Hepatocyte (in vitro differentiated cells): ENCODE measurements around the gene PDZRN4. TPM values are rescaled to one million over a fixed set of nuclear protein-coding genes. Genes with fewer than 3 reads are reported as not detected.

Experiments used
- DNase-seq: peaks from one replicate; pipeline ENCODE4 v3.0.0-alpha.2; 2016; ENCODE audit warnings: low spot score
- H2AFZ ChIP-seq: fragments of 200-600 bp; sonication (generic); 2 replicates; pipeline ENCODE4 v1.6.0; 2016; ENCODE audit warnings: antibody characterized with exemption, mild to moderate bottlenecking
- H3K27ac ChIP-seq: fragments of 200-600 bp; sonication (generic); 2 replicates; pipeline ENCODE4 v1.5.1; 2016; ENCODE audit warnings: mild to moderate bottlenecking
- H3K27me3 ChIP-seq: fragments of 200-600 bp; sonication (generic); 2 replicates; pipeline ENCODE4 v1.6.1; 2016
- H3K36me3 ChIP-seq: fragments of 200-600 bp; sonication (generic); replicated peaks from 2 replicates; pipeline ENCODE4 v1.5.1; 2016; ENCODE audit warnings: low read depth; ENCODE audit not compliant: insufficient read depth
- H3K4me1 ChIP-seq: fragments of 200-600 bp; sonication (generic); 2 replicates; pipeline ENCODE4 v1.5.1; 2016; ENCODE audit warnings: mild to moderate bottlenecking, moderate library complexity; ENCODE audit not compliant: insufficient read depth
- H3K4me2 ChIP-seq: fragments of 200-600 bp; sonication (generic); 2 replicates; pipeline ENCODE4 v1.6.0; 2016
- H3K4me3 ChIP-seq: fragments of 200-600 bp; sonication (generic); 2 replicates; pipeline ENCODE4 v1.5.1; 2016; ENCODE audit warnings: mild to moderate bottlenecking
- H3K79me2 ChIP-seq: fragments of 200-600 bp; sonication (generic); 2 replicates; pipeline ENCODE4 v1.6.0; 2017; ENCODE audit warnings: mild to moderate bottlenecking
- H3K9me2 ChIP-seq: fragments of 200-600 bp; sonication (generic); replicated peaks from 2 replicates; pipeline ENCODE4 v1.6.0; 2017; ENCODE audit warnings: mild to moderate bottlenecking; ENCODE audit not compliant: insufficient read depth
- H3K9me3 ChIP-seq: fragments of 200-600 bp; sonication (generic); 2 replicates; pipeline ENCODE4 v1.5.1; 2016; ENCODE audit warnings: low read depth, mild to moderate bottlenecking
- H4K20me1 ChIP-seq: fragments of 200-600 bp; sonication (generic); 2 replicates; pipeline ENCODE4 v1.6.0; 2016; ENCODE audit warnings: mild to moderate bottlenecking; ENCODE audit not compliant: insufficient read depth, poor library complexity, severe bottlenecking
- EZH2 ChIP-seq: fragments of 200-600 bp; sonication (generic); IDR thresholded peaks from 2 replicates; pipeline ENCODE4 v1.6.1; 2016; ENCODE audit warnings: antibody characterized with exemption, mild to moderate bottlenecking, borderline replicate concordance
- EZH2phosphoT487 ChIP-seq: fragments of 200-600 bp; sonication (generic); IDR thresholded peaks from one replicate; pipeline ENCODE4 v1.6.1; 2018; ENCODE audit warnings: antibody characterized with exemption, mild to moderate bottlenecking, low read depth, moderate library complexity; ENCODE audit not compliant: unreplicated experiment, severe bottlenecking
- WGBS: methylation state at CpG from one replicate; pipeline ENCODE4 v1.1.6; 2016; ENCODE audit warnings: low lambda C conversion rate; ENCODE audit errors: missing lambda C conversion rate; 5-methylcytosine and 5-hydroxymethylcytosine counted together
- polyA plus RNA-seq: library from polyadenylated mRNA; unstranded; fragments of >200 nt; fragmentation: Nextera tagmentation; extraction: Ambion mirVana; gene quantifications from 2 replicates; pipeline ENCODE4 v1.2.1, GENCODE V29; 2016
- total RNA-seq: library from RNA; depleted of rRNA; stranded (reverse); fragments of >200 nt; gene quantifications from 2 replicates; pipeline ENCODE4 v1.2.3, GENCODE V29; 2014
- TF ChIP-seq, protein P1 (sequence below): fragments of 200-600 bp; sonication (generic); IDR thresholded peaks from 2 replicates; pipeline ENCODE4 v1.5.1; 2016; ENCODE audit warnings: antibody characterized with exemption, mild to moderate bottlenecking; ENCODE audit not compliant: poor library complexity

The PDZRN4 gene
- total and polyA plus RNA-seq, 2 experiments from 2014 or later: 2.2 to 2.3 TPM

DNA sequence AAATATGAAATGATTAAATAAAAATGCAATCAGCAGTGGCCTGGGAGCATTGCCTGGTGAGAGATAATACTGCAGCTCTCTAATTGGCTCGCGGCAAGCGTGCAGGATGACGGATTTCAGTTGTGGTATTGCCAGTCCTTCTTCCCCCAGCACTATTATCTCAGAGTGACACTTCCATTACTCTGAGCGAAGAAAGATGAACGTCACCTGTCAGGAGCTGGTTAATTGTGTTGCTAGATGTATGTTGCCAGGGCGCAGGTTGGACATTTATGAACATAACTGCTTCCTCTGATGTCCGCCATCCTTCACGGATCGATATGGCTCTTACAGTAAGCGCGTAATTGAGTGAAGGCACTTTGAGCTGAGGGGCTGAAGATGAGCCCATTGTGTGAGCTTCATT is 374.9 kb downstream of the PDZRN4 start:
- Histone ChIP-seq H3K27me3 (no peaks in the 10 kb centered on the region), H3K36me3 (no peaks in the 10 kb centered on the region), H3K9me3 (no peaks in the 10 kb centered on the region), H2AFZ (no peak overlapping the region), H3K9me2 (no peaks in the 10 kb centered on the region), H3K4me3 (no peak overlapping the region), H4K20me1 (no peaks in the 10 kb centered on the region), H3K4me2 (no peak overlapping the region), H3K4me1 (no peaks in the 10 kb centered on the region), H3K79me2 (no peaks in the 10 kb centered on the region), H3K27ac (no peak overlapping the region)
- WGBS: 98% methylated on average over 12 of the region's 12 CpGs
- no peak for DNase-seq
- TF ChIP-seq EZH2phosphoT487 (no peak), EZH2 (no peak)
- TF ChIP-seq, protein P1, sequence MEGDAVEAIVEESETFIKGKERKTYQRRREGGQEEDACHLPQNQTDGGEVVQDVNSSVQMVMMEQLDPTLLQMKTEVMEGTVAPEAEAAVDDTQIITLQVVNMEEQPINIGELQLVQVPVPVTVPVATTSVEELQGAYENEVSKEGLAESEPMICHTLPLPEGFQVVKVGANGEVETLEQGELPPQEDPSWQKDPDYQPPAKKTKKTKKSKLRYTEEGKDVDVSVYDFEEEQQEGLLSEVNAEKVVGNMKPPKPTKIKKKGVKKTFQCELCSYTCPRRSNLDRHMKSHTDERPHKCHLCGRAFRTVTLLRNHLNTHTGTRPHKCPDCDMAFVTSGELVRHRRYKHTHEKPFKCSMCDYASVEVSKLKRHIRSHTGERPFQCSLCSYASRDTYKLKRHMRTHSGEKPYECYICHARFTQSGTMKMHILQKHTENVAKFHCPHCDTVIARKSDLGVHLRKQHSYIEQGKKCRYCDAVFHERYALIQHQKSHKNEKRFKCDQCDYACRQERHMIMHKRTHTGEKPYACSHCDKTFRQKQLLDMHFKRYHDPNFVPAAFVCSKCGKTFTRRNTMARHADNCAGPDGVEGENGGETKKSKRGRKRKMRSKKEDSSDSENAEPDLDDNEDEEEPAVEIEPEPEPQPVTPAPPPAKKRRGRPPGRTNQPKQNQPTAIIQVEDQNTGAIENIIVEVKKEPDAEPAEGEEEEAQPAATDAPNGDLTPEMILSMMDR: no peak

DNA sequence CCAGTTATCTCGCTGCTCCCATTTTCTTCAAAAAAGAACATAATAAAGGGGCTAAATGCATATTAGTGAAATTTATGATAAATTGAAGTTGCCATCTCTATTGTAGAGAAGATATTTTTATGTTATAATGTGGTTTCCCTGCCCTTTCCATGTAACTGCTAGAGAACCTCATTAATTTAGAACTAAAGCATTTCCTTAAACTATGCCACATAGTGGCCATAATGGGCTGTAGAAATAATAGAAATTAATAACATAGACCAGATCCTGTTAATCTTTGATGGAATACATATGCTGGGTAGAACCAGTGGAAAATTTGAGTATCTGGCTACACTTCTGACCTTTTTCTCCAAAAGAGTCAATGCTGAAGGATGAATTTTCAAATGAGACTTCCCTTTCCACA is 376.7 kb downstream of the PDZRN4 start:
- Histone ChIP-seq H3K9me2 (no peaks in the 10 kb centered on the region), H3K9me3 (no peaks in the 10 kb centered on the region), H3K4me1 (no peaks in the 10 kb centered on the region), H3K4me2 (no peak overlapping the region), H3K4me3 (no peak overlapping the region), H3K27ac (no peak overlapping the region), H3K27me3 (no peaks in the 10 kb centered on the region), H3K79me2 (no peaks in the 10 kb centered on the region), H3K36me3 (no peaks in the 10 kb centered on the region), H4K20me1 (no peaks in the 10 kb centered on the region), H2AFZ (no peak overlapping the region)
- WGBS: 93% methylated on average over 1 of the region's 1 CpG
- TF ChIP-seq EZH2phosphoT487 (no peak), EZH2 (no peak)
- TF ChIP-seq, protein P1: no peak
- no peak for DNase-seq

DNA sequence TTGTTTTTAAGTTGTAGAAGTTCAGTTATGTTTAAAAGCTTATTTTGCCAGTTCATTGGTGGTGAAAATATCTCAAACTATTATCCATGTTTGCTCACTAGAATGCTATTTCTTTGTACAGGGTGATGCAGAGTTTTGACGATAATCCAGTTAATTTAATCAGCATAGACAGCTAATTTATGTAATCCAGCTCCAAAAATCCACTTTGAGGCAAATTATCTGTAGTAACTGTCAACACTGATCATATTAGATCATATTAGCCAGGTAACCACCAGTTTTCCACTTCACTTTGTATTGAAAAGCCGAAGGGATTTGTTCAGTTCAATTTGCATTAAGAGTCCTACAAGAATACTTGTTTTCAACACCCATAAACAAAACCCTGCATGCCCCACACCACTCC is 378.6 kb downstream of the PDZRN4 start:
- no peak for TF ChIP-seq EZH2phosphoT487
- TF ChIP-seq, protein P1: no peak
- TF ChIP-seq EZH2: no peak
- Histone ChIP-seq H3K27ac (no peak overlapping the region), H3K4me2 (no peak overlapping the region)

DNA sequence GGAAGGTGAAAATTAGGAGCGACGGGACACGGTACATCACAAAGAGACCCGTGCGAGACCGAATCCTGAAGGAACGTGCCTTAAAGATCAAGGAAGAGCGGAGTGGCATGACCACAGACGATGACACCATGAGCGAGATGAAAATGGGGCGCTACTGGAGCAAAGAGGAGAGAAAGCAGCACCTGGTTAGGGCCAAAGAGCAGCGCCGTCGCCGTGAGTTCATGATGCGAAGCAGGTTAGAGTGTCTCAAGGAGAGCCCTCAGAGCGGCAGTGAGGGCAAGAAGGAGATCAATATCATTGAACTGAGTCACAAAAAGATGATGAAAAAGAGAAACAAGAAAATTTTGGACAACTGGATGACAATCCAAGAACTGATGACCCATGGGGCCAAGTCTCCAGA is 385.3 kb downstream of the PDZRN4 start:
- Histone ChIP-seq H3K4me2 (no peak overlapping the region), H3K9me2 (no peaks in the 10 kb centered on the region), H3K4me3 (no peak overlapping the region), H2AFZ (no peak overlapping the region), H3K79me2 (no peaks in the 10 kb centered on the region), H4K20me1 (no peaks in the 10 kb centered on the region), H3K36me3 (no peaks in the 10 kb centered on the region), H3K9me3 (no peaks in the 10 kb centered on the region), H3K27ac (no peak overlapping the region), H3K4me1 (no peaks in the 10 kb centered on the region), H3K27me3 (no peaks in the 10 kb centered on the region)
- no peak for DNase-seq
- no peak for TF ChIP-seq EZH2
- TF ChIP-seq, protein P1: no peak
- no peak for TF ChIP-seq EZH2phosphoT487
- 96% methylated on average over 17 of the region's 17 CpGs for WGBS

More for the DNA sequence above, 378.6 kb downstream of the PDZRN4 start:
- no peak overlapping the region for H3K4me3 ChIP-seq
- H3K9me3 ChIP-seq: no peaks in the 10 kb centered on the region
- H3K27me3 ChIP-seq: no peaks in the 10 kb centered on the region
- H3K4me1 ChIP-seq: no peaks in the 10 kb centered on the region
- DNase-seq: no peak
- H3K36me3 ChIP-seq: no peaks in the 10 kb centered on the region
- 88% methylated on average over 2 of the region's 2 CpGs for WGBS
- no peaks in the 10 kb centered on the region for H4K20me1 ChIP-seq
- no peak overlapping the region for H2AFZ ChIP-seq
- H3K79me2 ChIP-seq: no peaks in the 10 kb centered on the region
- no peaks in the 10 kb centered on the region for H3K9me2 ChIP-seq
